ENCODE measurements around the gene ELN. TPM values are rescaled to one million over a fixed set of nuclear protein-coding genes. Genes with fewer than 3 reads are reported as not detected.

ELN gene
- total and polyA plus RNA-seq, 2 donors (not counting 1 experiment from before 2014, with no cell fraction given): not detected

GRCh38 chr7:73997056-73997455 lies 30.9 kb upstream of the ELN start:
- CTCF ChIA-PET: no interaction called here
- 50% methylated on average over 5 of the region's 7 CpGs for WGBS (ENCODE audit: insufficient coverage)
- Histone ChIP-seq H3K79me2 (ENCODE audit: control insufficient read depth, insufficient read depth, low read length) (no peaks in the 10 kb centered on the region), H2AFZ (ENCODE audit: insufficient read depth, low read depth, low read length, poor library complexity, severe bottlenecking) (no peak overlapping the region), H3K9ac (ENCODE audit: low read length) (no peak overlapping the region), H3K36me3 (replicated peaks in 1 of 2; ENCODE audit: control extremely low read depth in 1 of 2, control insufficient read depth in 1 of 2, extremely low read depth in 1 of 2, insufficient read depth in 2 of 2, low read length in 1 of 2) (no peaks in the 10 kb centered on the region), H3K27ac (ENCODE audit: low read length in 2 of 2) (no peak overlapping the region), H4K20me1 (ENCODE audit: control insufficient read depth, insufficient read depth, low read length, poor library complexity, severe bottlenecking) (no peaks in the 10 kb centered on the region), H3K4me3 (ENCODE audit: control extremely low read depth in 1 of 5, extremely low read depth in 1 of 5, insufficient read depth in 1 of 5, low read depth in 2 of 5, low read length in 4 of 5) (no peak overlapping the region), H3K9me3 (ENCODE audit: control extremely low read depth in 1 of 3, control insufficient read depth in 2 of 3, insufficient read depth in 1 of 3, low read length in 2 of 3) (peaks cover 0 to 21% (median 5%) of the 10 kb centered on the region in 3 donors), H3K4me2 (replicated peaks; ENCODE audit: low read depth, low read length, poor library complexity, severe bottlenecking) (no peak overlapping the region), H3K27me3 (replicated peaks in 1 of 4; ENCODE audit: control extremely low read depth in 1 of 4, control insufficient read depth in 3 of 4, insufficient read depth in 4 of 4, low read length in 3 of 4) (peaks cover 0 to 6% (median 0%) of the 10 kb centered on the region in 4 experiments), H3K4me1 (ENCODE audit: control insufficient read depth in 2 of 2, insufficient read depth in 2 of 2, low read length in 2 of 2) (no peaks in the 10 kb centered on the region)
- intact Hi-C loops (cut with micrococcal nuclease): no loop called here
- TF ChIP-seq EZH2 (IDR thresholded peaks at IDR 0.05; ENCODE audit: borderline replicate concordance, insufficient read depth, low read depth, low read length, poor library complexity, severe bottlenecking): no peak
- no peak for TF ChIP-seq CTCF (IDR thresholded peaks at IDR 0.05)
- peaks cover 14% of the 10 kb centered on the region for H3K9me3 Mint-ChIP-seq (ENCODE audit: insufficient read depth)
- no peak for DNase-seq
- H3K27me3 Mint-ChIP-seq: peaks cover 18% of the 10 kb centered on the region
- no peak overlapping the region for H3K4me3 Mint-ChIP-seq
- POLR2A ChIA-PET: no interaction called here
- ATAC-seq (ENCODE audit: low read depth): no peak
- no peak overlapping the region for H3K27ac Mint-ChIP-seq
- no peaks in the 10 kb centered on the region for H3K4me1 Mint-ChIP-seq

- Mint-ChIP-seq H3K27ac (no peak overlapping the region), H3K4me3 (no peak overlapping the region), H3K9me3 (ENCODE audit: insufficient read depth) (peaks cover 5% of the 10 kb centered on the region), H3K27me3 (peaks cover 18% of the 10 kb centered on the region), H3K4me1 (peaks cover 6% of the 10 kb centered on the region)
- H3K36me3 ChIP-seq (replicated peaks in 1 of 2; ENCODE audit: control extremely low read depth in 1 of 2, control insufficient read depth in 1 of 2, extremely low read depth in 1 of 2, insufficient read depth in 2 of 2, low read length in 1 of 2): no peaks in the 10 kb centered on the region
- peaks cover 0 to 13% (median 4%) of the 10 kb centered on the region in 3 donors for H3K9me3 ChIP-seq (ENCODE audit: control extremely low read depth in 1 of 3, control insufficient read depth in 2 of 3, insufficient read depth in 1 of 3, low read length in 2 of 3)
- no peaks in the 10 kb centered on the region for H3K4me1 ChIP-seq (ENCODE audit: control insufficient read depth in 2 of 2, insufficient read depth in 2 of 2, low read length in 2 of 2)
- ChIA-PET CTCF (no interaction called here), POLR2A (no interaction called here)
- H3K27me3 ChIP-seq (replicated peaks in 1 of 4; ENCODE audit: control extremely low read depth in 1 of 4, control insufficient read depth in 3 of 4, insufficient read depth in 4 of 4, low read length in 3 of 4): peaks cover 0 to 5% (median 0%) of the 10 kb centered on the region in 4 experiments
- TF ChIP-seq CTCF (IDR thresholded peaks at IDR 0.05) (no peak), EZH2 (IDR thresholded peaks at IDR 0.05; ENCODE audit: borderline replicate concordance, insufficient read depth, low read depth, low read length, poor library complexity, severe bottlenecking) (no peak)
- intact Hi-C loops (cut with micrococcal nuclease): no loop called here
- no peak for ATAC-seq (ENCODE audit: low read depth)
- DNase-seq: no peak
- WGBS (ENCODE audit: insufficient coverage): 92% methylated on average over 16 of the region's 26 CpGs
- no peaks in the 10 kb centered on the region for H4K20me1 ChIP-seq (ENCODE audit: control insufficient read depth, insufficient read depth, low read length, poor library complexity, severe bottlenecking)
- no peak overlapping the region for H2AFZ ChIP-seq (ENCODE audit: insufficient read depth, low read depth, low read length, poor library complexity, severe bottlenecking)
- H3K27ac ChIP-seq (ENCODE audit: low read length in 2 of 2): no peak overlapping the region
- H3K79me2 ChIP-seq (ENCODE audit: control insufficient read depth, insufficient read depth, low read length): no peaks in the 10 kb centered on the region
- no peak overlapping the region for H3K4me2 ChIP-seq (replicated peaks; ENCODE audit: low read depth, low read length, poor library complexity, severe bottlenecking)
- H3K4me3 ChIP-seq (ENCODE audit: control extremely low read depth in 1 of 5, extremely low read depth in 1 of 5, insufficient read depth in 1 of 5, low read depth in 2 of 5, low read length in 4 of 5): no peak overlapping the region
- no peak overlapping the region for H3K9ac ChIP-seq (ENCODE audit: low read length)
Observed at GRCh38 chr7:73999664-74000435, 28.1 kb upstream of the ELN start.
